ENCODE measurements around the gene EFCAB14.

- no peak for TF ChIP-seq REST (IDR thresholded peaks at IDR 0.05; ENCODE audit: insufficient read depth in 1 of 2, low read depth in 2 of 2, low read length in 1 of 2)
- no peak for TF ChIP-seq CTCF (IDR thresholded peaks at IDR 0.05)
- TF ChIP-seq POLR2AphosphoS5 (IDR thresholded peaks at IDR 0.05; ENCODE audit: low read depth, low read length), result no peak
- TF ChIP-seq TCF7L2 (IDR thresholded peaks at IDR 0.05; ENCODE audit: low read depth, low read length), result no peak
- TF ChIP-seq SIN3A (IDR thresholded peaks at IDR 0.05; ENCODE audit: borderline replicate concordance, insufficient read depth, low read depth, low read length), result no peak
Measured at GRCh38 chr1:46679789-46680573, 38.9 kb downstream of the EFCAB14 start.

Measured in Panc1 (cell line).